ENCODE results near the gene DRD4.
A peak's percentile ranks its signal among the peaks of the same experiment; 100 is the strongest.

DRD4 gene

DNA sequence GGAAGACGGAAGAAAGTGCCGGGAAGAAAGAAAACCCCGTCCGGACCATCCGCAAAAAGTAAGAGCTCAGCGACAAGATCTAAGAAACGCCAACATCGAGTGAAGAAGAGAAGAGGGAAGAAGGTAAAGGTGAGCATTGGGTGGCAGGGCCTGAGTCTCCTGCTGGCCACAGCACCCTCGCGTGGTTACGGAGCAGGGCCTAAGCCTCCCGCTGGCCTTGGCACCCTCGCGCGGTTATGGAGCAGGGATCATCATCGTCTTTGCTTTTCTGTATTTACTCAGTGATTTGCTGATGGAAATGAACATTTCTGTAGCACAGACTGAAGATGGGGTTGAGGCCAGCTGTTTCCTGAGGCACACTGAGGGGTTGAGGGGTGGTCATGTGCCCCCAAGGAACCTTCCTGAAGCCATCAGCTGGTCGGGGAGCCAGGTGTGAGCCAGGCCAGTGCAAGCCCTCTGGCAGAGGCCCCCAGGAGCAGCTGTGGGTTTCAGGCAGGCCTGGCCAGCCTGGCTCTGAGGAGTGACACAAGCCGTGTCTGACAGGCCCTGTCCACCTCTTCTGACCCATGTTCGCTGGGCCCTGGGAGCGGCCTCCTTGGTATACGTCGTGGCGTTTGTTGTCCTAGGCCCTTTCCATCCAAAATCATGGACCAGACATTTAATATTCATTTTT, 35.4 kb upstream of the DRD4 start:
- POLR2A ChIA-PET (ENCODE audit: low non-redundant PET): no interaction called here
- TF ChIP-seq, protein P1, sequence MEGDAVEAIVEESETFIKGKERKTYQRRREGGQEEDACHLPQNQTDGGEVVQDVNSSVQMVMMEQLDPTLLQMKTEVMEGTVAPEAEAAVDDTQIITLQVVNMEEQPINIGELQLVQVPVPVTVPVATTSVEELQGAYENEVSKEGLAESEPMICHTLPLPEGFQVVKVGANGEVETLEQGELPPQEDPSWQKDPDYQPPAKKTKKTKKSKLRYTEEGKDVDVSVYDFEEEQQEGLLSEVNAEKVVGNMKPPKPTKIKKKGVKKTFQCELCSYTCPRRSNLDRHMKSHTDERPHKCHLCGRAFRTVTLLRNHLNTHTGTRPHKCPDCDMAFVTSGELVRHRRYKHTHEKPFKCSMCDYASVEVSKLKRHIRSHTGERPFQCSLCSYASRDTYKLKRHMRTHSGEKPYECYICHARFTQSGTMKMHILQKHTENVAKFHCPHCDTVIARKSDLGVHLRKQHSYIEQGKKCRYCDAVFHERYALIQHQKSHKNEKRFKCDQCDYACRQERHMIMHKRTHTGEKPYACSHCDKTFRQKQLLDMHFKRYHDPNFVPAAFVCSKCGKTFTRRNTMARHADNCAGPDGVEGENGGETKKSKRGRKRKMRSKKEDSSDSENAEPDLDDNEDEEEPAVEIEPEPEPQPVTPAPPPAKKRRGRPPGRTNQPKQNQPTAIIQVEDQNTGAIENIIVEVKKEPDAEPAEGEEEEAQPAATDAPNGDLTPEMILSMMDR (conservative IDR thresholded peaks at IDR 0.05; ENCODE audit: low read depth): no peak
- peak overlapping the region; percentile 30 for H3K27ac ChIP-seq
- no peak for DNase-seq (ENCODE audit: low spot score)
- CTCF ChIA-PET: no interaction called here

DNA sequence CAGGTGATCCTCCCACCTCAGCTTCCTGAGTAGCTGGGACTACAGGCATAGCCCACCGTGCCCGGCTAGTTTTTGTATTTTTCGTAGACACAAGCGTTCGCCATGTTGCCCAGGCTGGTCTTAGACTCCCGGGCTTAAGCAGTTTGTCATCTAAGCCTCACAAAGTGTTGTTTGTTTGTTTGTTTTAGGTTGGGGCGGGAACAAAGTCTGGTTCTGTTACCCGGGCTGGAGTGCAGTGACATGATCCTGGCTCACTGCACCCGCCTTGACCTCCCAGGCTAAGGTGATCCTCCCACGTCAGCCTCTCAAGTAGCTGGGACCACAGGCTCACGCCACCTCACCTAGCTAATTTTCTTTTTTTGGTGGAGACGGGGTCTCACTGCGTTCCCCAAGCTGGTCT, 33.9 kb upstream of the DRD4 start:
- TF ChIP-seq, protein P1 (conservative IDR thresholded peaks at IDR 0.05; ENCODE audit: low read depth): no peak
- DNase-seq (ENCODE audit: low spot score): no peak
- H3K27ac ChIP-seq: peak overlapping the region; percentile 38
- CTCF ChIA-PET: interaction anchor here (0.7 to 0.8 kb wide), 3 partner anchors 9 to 121 kb away, joined by 3 to 4 read pairs (median 3); no protein-coding TSS in a partner anchor
- POLR2A ChIA-PET (ENCODE audit: low non-redundant PET): no interaction called here

DNA sequence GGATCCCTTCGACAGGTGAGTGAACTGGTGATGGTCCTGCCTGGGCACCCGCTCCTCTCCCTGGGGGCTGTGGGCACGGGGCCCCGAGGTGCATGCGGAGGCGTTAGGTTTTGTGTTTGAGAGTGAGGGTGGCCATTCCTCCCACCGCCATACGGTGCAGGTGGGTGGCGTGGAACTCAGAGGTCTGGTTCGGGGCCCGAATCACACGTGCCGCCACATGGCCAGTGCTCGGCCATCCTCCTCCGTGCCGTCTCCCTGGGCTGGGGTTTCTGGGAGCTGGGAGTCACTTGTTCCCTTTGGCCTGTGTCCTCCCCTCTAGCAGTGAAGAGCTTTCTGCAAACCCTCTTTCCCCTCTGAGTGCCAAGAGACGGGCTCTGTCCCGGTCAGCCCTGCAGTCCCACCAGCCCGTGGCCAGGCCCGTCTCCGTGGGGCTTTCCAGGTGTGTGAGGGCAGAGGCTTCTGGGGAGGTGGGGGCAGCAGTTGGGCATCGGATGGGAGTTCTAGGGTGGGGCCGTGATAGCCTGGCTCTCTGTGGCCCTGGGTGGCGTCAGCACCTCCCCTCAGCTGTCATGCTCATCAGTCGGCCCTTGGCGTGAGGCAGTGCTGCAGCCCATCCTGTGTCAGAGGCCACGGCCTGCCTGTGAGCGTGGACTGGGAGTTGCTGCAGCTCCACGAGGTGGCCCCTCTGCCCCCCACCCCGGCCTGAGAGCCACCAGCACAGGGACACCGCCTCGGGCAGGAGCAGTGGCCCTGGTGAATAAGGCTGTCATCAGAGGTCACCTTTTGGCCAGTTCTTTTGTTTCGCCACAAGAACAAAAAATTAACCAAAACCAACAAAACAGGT, 31.6 kb upstream of the DRD4 start:
- peak overlapping the region; percentile 79 for H3K27ac ChIP-seq
- ChIA-PET CTCF (no interaction called here), POLR2A (ENCODE audit: low non-redundant PET) (no interaction called here)
- TF ChIP-seq, protein P1 (conservative IDR thresholded peaks at IDR 0.05; ENCODE audit: low read depth): no peak
- no peak for DNase-seq (ENCODE audit: low spot score)

DNA sequence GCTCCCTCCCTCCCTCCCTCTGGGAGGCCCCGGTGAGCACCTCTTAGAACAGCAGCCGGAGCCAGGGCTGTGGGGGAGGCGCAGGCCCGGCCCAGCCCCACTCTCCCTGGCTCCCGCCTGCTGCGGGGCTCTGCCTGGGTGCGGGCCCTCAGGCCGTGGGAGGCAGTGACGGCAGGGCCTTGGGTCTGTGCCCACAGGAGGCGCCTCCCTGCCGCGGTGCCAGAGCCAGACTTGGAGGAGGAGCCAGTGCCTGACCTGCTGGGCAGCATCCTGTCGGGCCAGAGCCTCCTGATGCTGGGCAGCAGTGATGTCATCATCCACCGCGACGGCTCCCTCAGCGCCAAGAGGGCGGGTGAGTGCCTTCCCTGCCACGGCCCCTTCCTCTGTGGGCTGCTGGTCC, 30.8 kb upstream of the DRD4 start:
- H3K27ac ChIP-seq: peak overlapping the region; percentile 79
- POLR2A ChIA-PET (ENCODE audit: low non-redundant PET): no interaction called here
- TF ChIP-seq, protein P1 (conservative IDR thresholded peaks at IDR 0.05; ENCODE audit: low read depth): no peak
- peak; percentile 82 for DNase-seq (ENCODE audit: low spot score)
- CTCF ChIA-PET: no interaction called here

DNA sequence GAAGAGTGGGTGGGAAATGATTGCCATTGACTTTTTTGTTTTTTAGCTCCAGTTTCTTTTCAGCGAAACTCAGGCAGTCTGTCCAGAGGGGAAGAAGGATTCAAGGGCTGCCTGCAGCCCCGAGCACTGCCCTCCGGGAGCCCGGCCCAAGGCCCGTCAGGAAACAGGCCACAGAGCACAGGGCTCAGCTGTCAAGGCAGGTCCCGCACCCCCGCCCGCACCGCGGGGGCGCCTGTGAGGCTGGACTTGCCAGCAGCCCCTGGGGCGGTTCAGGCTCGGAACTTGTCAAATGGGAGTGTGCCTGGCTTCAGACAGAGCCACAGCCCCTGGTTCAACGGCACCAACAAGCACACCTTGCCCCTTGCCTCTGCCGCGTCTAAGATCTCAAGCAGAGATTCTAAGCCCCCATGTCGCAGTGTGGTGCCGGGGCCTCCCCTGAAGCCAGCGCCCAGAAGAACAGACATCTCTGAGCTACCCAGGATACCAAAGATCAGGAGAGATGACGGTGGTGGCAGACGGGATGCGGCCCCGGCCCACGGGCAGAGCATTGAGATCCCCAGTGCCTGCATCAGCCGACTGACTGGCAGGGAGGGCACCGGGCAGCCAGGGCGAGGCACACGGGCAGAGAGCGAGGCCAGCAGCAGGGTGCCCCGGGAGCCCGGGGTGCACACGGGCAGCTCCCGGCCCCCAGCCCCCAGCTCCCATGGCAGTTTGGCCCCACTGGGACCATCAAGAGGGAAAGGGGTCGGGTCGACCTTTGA, 29.9 kb upstream of the DRD4 start:
- ChIA-PET CTCF (no interaction called here), POLR2A (ENCODE audit: low non-redundant PET) (interaction anchor here (1.1 kb wide), 1 partner anchor 8 kb away, joined by 3 read pairs; the partner anchor contains the start of gene IRF7)
- H3K27ac ChIP-seq: peak overlapping the region; percentile 79

More for the DNA sequence above, 29.9 kb upstream of the DRD4 start:
- TF ChIP-seq, protein P1 (conservative IDR thresholded peaks at IDR 0.05; ENCODE audit: low read depth): no peak
- DNase-seq (ENCODE audit: low spot score): no peak
